MG63 (cell line): ENCODE measurements around the gene FGD6. TPM values are rescaled to one million over a fixed set of nuclear protein-coding genes. Genes with fewer than 3 reads are reported as not detected.
"Not testable (repeated sequence)": the region's sequence is repeated elsewhere in the genome, so short reads cannot be mapped to it uniquely, and the experiment has no call there.

Source experiments
- DNase-seq: peaks from one replicate; pipeline ENCODE4 v3.0.0-alpha.2; 2020
- H3K27me3 ChIP-seq: fragments of 250-450 bp; sonication (Bioruptor Pico); 2 replicates; pipeline ENCODE4 v1.5.1; 2020; ENCODE audit warnings: mild to moderate bottlenecking, moderate library complexity
- H3K36me3 ChIP-seq: fragments of 250-450 bp; sonication (Bioruptor Pico); 2 replicates; pipeline ENCODE4 v1.5.1; 2020; ENCODE audit warnings: mild to moderate bottlenecking, moderate library complexity
- H3K4me3 ChIP-seq: fragments of 250-450 bp; sonication (Bioruptor Pico); 2 replicates; pipeline ENCODE4 v1.5.1; 2020; ENCODE audit warnings: mild to moderate bottlenecking, moderate library complexity
- H3K9me3 ChIP-seq: fragments of 250-450 bp; sonication (Bioruptor Pico); 2 replicates; pipeline ENCODE4 v1.5.1; 2020; ENCODE audit warnings: mild to moderate bottlenecking, moderate library complexity
- total RNA-seq: library from RNA; depleted of rRNA; stranded (reverse); fragments of >200 nt; shearing (Covaris generic); gene quantifications from 2 replicates; pipeline ENCODE4 v1.2.3, GENCODE V29; 2014; ENCODE audit warnings: low replicate concordance

The FGD6 gene
- total RNA-seq, 1 experiment from 2014 or later: 0.40 TPM

GRCh38 chr12:95100264-95101190, 116.7 kb downstream of the FGD6 start:
- Histone ChIP-seq H3K36me3 (no peaks in the 10 kb centered on the region), H3K27me3 (no peaks in the 10 kb centered on the region), H3K4me3 (no peak overlapping the region), H3K9me3 (no peaks in the 10 kb centered on the region)
- DNase-seq: no peak

GRCh38 chr12:95099270-95099790, 117.9 kb downstream of the FGD6 start:
- H3K9me3 ChIP-seq: no peaks in the 10 kb centered on the region
- H3K36me3 ChIP-seq: no peaks in the 10 kb centered on the region
- H3K4me3 ChIP-seq: no peak overlapping the region
- no peaks in the 10 kb centered on the region for H3K27me3 ChIP-seq
- no peak for DNase-seq

- H3K9me3 ChIP-seq: no peaks in the 10 kb centered on the region
- peak; percentile 58 for DNase-seq
- H3K36me3 ChIP-seq: no peaks in the 10 kb centered on the region
- H3K27me3 ChIP-seq: no peaks in the 10 kb centered on the region
- no peak overlapping the region for H3K4me3 ChIP-seq
Measured at GRCh38 chr12:95096852-95097251, 120.4 kb downstream of the FGD6 start.

- Histone ChIP-seq H3K27me3 (no peaks in the 10 kb centered on the region), H3K4me3 (no peak overlapping the region), H3K36me3 (no peaks in the 10 kb centered on the region), H3K9me3 (no peaks in the 10 kb centered on the region)
- DNase-seq: no peak
Measured at GRCh38 chr12:95096378-95096777, 120.9 kb downstream of the FGD6 start.

- not testable (repeated sequence) for DNase-seq, H3K4me3 ChIP-seq, H3K36me3 ChIP-seq, H3K27me3 ChIP-seq, H3K9me3 ChIP-seq
Measured at GRCh38 chr12:95095866-95096265, 121.4 kb downstream of the FGD6 start.

- no peak for DNase-seq
- Histone ChIP-seq H3K9me3 (no peaks in the 10 kb centered on the region), H3K36me3 (no peaks in the 10 kb centered on the region), H3K4me3 (no peak overlapping the region), H3K27me3 (no peaks in the 10 kb centered on the region)
Measured at GRCh38 chr12:95089462-95089861, 127.8 kb downstream of the FGD6 start.

- H3K4me3 ChIP-seq: no peak overlapping the region
- DNase-seq: no peak
Measured at GRCh38 chr12:95088379-95088778, 128.9 kb downstream of the FGD6 start.

GRCh38 chr12:95085612-95086011, 131.7 kb downstream of the FGD6 start:
- DNase-seq: no peak
- Histone ChIP-seq H3K9me3 (no peaks in the 10 kb centered on the region), H3K27me3 (no peaks in the 10 kb centered on the region), H3K36me3 (no peaks in the 10 kb centered on the region), H3K4me3 (no peak overlapping the region)

More at GRCh38 chr12:95088379-95088778, 128.9 kb downstream of the FGD6 start:
- Histone ChIP-seq H3K9me3 (no peaks in the 10 kb centered on the region), H3K27me3 (no peaks in the 10 kb centered on the region), H3K36me3 (no peaks in the 10 kb centered on the region)

GRCh38 chr12:95083938-95084337, 133.3 kb downstream of the FGD6 start:
- Histone ChIP-seq H3K27me3 (no peaks in the 10 kb centered on the region), H3K9me3 (no peaks in the 10 kb centered on the region), H3K4me3 (no peak overlapping the region), H3K36me3 (no peaks in the 10 kb centered on the region)
- peak; percentile 59 for DNase-seq

- no peaks in the 10 kb centered on the region for H3K9me3 ChIP-seq
- no peaks in the 10 kb centered on the region for H3K27me3 ChIP-seq
- DNase-seq: no peak
- H3K4me3 ChIP-seq: no peak overlapping the region
- no peaks in the 10 kb centered on the region for H3K36me3 ChIP-seq
Measured at GRCh38 chr12:95083471-95083870, 133.8 kb downstream of the FGD6 start.

GRCh38 chr12:95077341-95077740, 139.9 kb downstream of the FGD6 start:
- DNase-seq: peak; percentile 19
- Histone ChIP-seq H3K27me3 (no peaks in the 10 kb centered on the region), H3K9me3 (no peaks in the 10 kb centered on the region), H3K36me3 (no peaks in the 10 kb centered on the region; the same call in 1 of the 2 replicates), H3K4me3 (no peak overlapping the region)

- Histone ChIP-seq H3K27me3 (no peaks in the 10 kb centered on the region), H3K36me3 (peaks cover 3% of the 10 kb centered on the region; the same call in 1 of the 2 replicates), H3K9me3 (no peaks in the 10 kb centered on the region), H3K4me3 (no peak overlapping the region)
- no peak for DNase-seq
Measured at GRCh38 chr12:95074766-95075165, 142.5 kb downstream of the FGD6 start.

GRCh38 chr12:95073698-95074520, 143.4 kb downstream of the FGD6 start:
- H3K27me3 ChIP-seq: no peaks in the 10 kb centered on the region
- no peak for DNase-seq
- no peaks in the 10 kb centered on the region for H3K9me3 ChIP-seq
- peaks cover 3% of the 10 kb centered on the region; the same call in 1 of the 2 replicates for H3K36me3 ChIP-seq
- H3K4me3 ChIP-seq: peak overlapping the region; percentile 88

GRCh38 chr12:95072900-95073697, 144.2 kb downstream of the FGD6 start, which contains the start of gene NR2C1:
NR2C1 (minus strand) TSS chr12:95073618; CDS start chr12:95067384, 6,234 bp downstream.
- Histone ChIP-seq H3K4me3 (peak within 1 kb of the TSS; percentile 88), H3K36me3 (peaks cover 7% of the 10 kb centered on the region; the same call in 1 of the 2 replicates), H3K9me3 (no peaks in the 10 kb centered on the region), H3K27me3 (no peaks in the 10 kb centered on the region)
- peak; percentile 95 for DNase-seq

GRCh38 chr12:95070378-95070777, 146.9 kb downstream of the FGD6 start:
- no peaks in the 10 kb centered on the region for H3K27me3 ChIP-seq
- no peaks in the 10 kb centered on the region for H3K9me3 ChIP-seq
- no peak overlapping the region for H3K4me3 ChIP-seq
- no peak for DNase-seq
- H3K36me3 ChIP-seq: peaks cover 22% of the 10 kb centered on the region
